GM12892 (cell line): ENCODE measurements around the gene CCR7.

Experiments used
- POLR2A ChIP-seq: IDR thresholded peaks from 2 replicates; pipeline ENCODE4 v1.6.1; 2011; ENCODE audit warnings: low read depth, low read length, control low read depth
- POLR2AphosphoS5 ChIP-seq: IDR thresholded peaks from 2 replicates; pipeline ENCODE4 v1.6.1; 2011; ENCODE audit warnings: low read depth, low read length, control low read depth
- TAF1 ChIP-seq: IDR thresholded peaks from 2 replicates; pipeline ENCODE4 v1.6.1; 2011; ENCODE audit warnings: low read depth, mild to moderate bottlenecking, control low read depth, low read length, borderline replicate concordance

DNA sequence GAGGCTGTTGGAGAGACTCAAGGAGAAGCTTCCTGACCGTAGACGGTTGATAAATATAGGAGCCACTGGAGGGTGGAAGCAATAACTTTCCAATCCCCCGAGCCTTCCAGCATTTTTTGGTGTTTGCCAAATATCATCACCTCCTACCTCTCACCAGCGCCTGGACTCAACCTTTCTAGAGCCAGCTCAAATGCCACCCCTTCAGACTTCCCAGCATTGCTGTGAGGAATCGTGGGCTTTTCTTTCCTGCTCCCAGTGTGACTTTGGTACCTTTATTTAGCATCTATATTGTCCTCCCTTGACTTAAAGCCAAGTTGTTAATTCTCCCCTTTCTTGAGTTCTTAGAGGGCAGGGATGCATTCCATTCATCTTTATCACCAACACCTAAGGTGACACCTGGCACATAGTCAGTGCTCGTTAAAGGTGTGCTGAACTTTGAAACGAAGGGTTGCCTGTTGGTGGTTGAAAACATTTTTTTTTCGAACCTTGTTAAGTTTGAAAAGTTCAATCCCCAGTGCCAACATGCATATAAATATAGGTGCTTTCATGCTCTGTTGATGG lies 35.3 kb upstream of the CCR7 start:
- no peak for TF ChIP-seq POLR2A
- no peak for TF ChIP-seq TAF1
- TF ChIP-seq POLR2AphosphoS5, result no peak
